Globus pallidus (tissue), 1 donor: ENCODE results near the gene CHCHD4.

ENCODE experiments used
- DNase-seq: peaks from one replicate; pipeline ENCODE4 v3.0.0-alpha.2; 2015; ENCODE audit warnings: low spot score

CHCHD4 gene

GRCh38 chr3:14150078-14150477, 25.4 kb upstream of the CHCHD4 start:
- DNase-seq, result no peak

GRCh38 chr3:14148041-14148985, 23.6 kb upstream of the CHCHD4 start:
- no peak for DNase-seq

- DNase-seq, result no peak
Observed at GRCh38 chr3:14147617-14148016, 22.9 kb upstream of the CHCHD4 start.

GRCh38 chr3:14147066-14147435, 22.4 kb upstream of the CHCHD4 start:
- DNase-seq, result no peak

GRCh38 chr3:14146381-14147065, 21.9 kb upstream of the CHCHD4 start:
- no peak for DNase-seq

- no peak for DNase-seq
Observed at GRCh38 chr3:14145670-14146380, 21.2 kb upstream of the CHCHD4 start.

- no peak for DNase-seq
Observed at GRCh38 chr3:14145236-14145635, 20.6 kb upstream of the CHCHD4 start.

GRCh38 chr3:14144423-14145075, 19.9 kb upstream of the CHCHD4 start:
- peak; percentile 61 for DNase-seq

- no peak for DNase-seq
Observed at GRCh38 chr3:14143271-14144225, 18.9 kb upstream of the CHCHD4 start.

- no peak for DNase-seq
Observed at GRCh38 chr3:14142567-14143270, 18.0 kb upstream of the CHCHD4 start.

GRCh38 chr3:14141602-14142341, 17.1 kb upstream of the CHCHD4 start:
- DNase-seq, result no peak

- no peak for DNase-seq
Observed at GRCh38 chr3:14141144-14141543, 16.5 kb upstream of the CHCHD4 start.

GRCh38 chr3:14140668-14141067, 16.0 kb upstream of the CHCHD4 start:
- no peak for DNase-seq

GRCh38 chr3:14139771-14140170, 15.1 kb upstream of the CHCHD4 start:
- no peak for DNase-seq

GRCh38 chr3:14138878-14139655, 14.4 kb upstream of the CHCHD4 start:
- no peak for DNase-seq

GRCh38 chr3:14138109-14138877, 13.6 kb upstream of the CHCHD4 start:
- DNase-seq, result no peak

- no peak for DNase-seq
Observed at GRCh38 chr3:14137445-14137844, 12.8 kb upstream of the CHCHD4 start.

- no peak for DNase-seq
Observed at GRCh38 chr3:14137004-14137403, 12.3 kb upstream of the CHCHD4 start.
